22Rv1 (cell line): ENCODE results near the gene TMOD4.

Source experiments
- CTCF ChIP-seq: fragments of 450-650 bp; IDR thresholded peaks from 2 replicates; pipeline ENCODE4 v1.5.1; 2017; ENCODE audit warnings: mild to moderate bottlenecking
- ZFX ChIP-seq: fragments of 450-650 bp; IDR thresholded peaks from 2 replicates; pipeline ENCODE4 v1.6.1; 2017; ENCODE audit warnings: antibody characterized with exemption, borderline replicate concordance

- TF ChIP-seq CTCF (no peak), ZFX (no peak)
These were observed 40.8 kb downstream of the TMOD4 start for GRCh38 chr1:151134991-151135390.
